ENCODE measurements around the gene KIF5C. TPM values are rescaled to one million over a fixed set of nuclear protein-coding genes. Genes with fewer than 3 reads are reported as not detected.

The KIF5C gene
- total RNA-seq, 1 donor: under 0.01 TPM

DNA sequence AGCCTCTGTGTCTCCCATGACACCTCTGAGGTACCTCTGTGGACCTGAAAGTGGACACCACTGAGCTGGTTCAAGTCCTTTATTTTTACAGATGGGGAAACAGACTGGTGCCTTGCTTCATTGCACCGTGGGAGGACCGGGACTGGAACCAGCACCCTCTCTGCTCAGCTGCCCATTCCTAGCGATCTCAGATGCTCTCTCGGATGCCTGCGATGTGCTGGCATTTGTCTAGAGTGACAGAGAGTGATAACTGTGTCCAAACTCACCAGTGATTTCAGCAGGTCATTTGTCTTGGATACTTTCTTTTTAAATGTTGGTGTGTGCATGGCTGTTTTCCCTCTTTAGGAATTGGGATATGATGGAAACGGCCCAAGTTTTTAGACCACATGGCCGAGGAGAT is 133.4 kb downstream of the KIF5C start:
- no peak for DNase-seq (ENCODE audit: low read depth)
- H3K4me3 ChIP-seq (ENCODE audit: low read depth, low read length): no peak overlapping the region
- TF ChIP-seq, protein P1, sequence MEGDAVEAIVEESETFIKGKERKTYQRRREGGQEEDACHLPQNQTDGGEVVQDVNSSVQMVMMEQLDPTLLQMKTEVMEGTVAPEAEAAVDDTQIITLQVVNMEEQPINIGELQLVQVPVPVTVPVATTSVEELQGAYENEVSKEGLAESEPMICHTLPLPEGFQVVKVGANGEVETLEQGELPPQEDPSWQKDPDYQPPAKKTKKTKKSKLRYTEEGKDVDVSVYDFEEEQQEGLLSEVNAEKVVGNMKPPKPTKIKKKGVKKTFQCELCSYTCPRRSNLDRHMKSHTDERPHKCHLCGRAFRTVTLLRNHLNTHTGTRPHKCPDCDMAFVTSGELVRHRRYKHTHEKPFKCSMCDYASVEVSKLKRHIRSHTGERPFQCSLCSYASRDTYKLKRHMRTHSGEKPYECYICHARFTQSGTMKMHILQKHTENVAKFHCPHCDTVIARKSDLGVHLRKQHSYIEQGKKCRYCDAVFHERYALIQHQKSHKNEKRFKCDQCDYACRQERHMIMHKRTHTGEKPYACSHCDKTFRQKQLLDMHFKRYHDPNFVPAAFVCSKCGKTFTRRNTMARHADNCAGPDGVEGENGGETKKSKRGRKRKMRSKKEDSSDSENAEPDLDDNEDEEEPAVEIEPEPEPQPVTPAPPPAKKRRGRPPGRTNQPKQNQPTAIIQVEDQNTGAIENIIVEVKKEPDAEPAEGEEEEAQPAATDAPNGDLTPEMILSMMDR (IDR thresholded peaks at IDR 0.05; ENCODE audit: insufficient read depth, low read depth, low read length): no peak

DNA sequence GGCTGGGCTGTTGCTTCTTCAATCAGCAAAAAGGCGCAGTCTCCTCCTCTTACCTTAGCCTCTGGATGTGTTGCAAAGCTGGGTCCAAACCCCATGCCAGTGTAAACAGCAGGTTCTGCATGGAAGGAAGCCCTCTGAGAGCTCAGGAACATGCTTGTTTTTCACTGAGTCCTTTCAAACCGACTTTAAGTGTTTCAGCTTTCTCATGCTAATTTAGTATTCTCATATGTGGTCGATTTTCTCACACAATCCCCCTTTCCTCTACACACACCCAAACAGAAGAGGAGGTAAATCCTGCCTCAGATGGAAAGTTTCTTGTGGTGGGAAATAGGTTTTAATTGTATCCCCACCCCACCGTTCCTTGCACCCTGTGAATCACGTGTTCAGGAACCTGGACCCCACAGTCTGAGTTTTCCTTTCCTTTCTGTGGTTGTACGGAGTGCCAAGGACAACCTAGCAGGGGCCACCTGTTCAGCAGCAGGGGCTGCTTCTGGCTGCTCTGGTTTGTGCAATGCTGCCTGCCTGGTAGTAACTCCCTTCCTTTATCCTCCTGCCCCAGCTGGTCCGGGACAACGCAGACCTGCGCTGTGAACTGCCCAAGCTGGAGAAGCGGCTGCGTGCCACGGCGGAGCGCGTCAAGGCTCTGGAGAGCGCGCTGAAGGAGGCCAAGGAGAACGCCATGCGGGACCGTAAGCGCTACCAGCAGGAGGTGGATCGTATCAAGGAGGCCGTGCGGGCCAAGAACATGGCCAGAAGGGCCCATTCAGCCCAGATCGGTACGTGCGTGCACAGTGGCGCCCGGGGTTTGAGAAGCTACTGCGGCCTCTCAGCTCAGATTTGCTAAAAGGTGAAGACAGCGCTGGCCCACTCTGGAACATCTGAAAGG is 134.8 kb downstream of the KIF5C start:
- no peak for DNase-seq (ENCODE audit: low read depth)
- H3K4me3 ChIP-seq (ENCODE audit: low read depth, low read length): no peak overlapping the region
- TF ChIP-seq, protein P1 (IDR thresholded peaks at IDR 0.05; ENCODE audit: insufficient read depth, low read depth, low read length): no peak

DNA sequence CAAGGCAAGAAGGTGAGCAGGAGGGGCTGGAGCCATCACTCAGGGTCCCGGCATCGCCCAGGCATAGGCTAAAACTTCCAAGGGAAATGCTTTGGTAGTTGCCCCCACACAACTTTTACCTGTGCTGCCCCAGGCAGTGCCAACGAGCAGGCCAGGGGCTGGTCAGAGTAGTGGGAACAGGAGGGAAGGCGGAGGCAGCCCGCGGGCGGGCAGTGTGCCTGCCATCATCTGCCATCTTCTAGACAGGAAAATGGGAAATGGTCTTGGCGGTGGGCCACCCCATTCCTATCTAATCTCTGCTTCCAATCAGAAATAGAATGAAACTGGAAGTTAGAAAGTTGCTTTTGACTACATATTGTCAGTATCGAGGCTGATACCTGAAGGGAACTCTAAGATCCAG is 137.5 kb downstream of the KIF5C start:
- no peak for DNase-seq (ENCODE audit: low read depth)
- no peak overlapping the region for H3K4me3 ChIP-seq (ENCODE audit: low read depth, low read length)
- TF ChIP-seq, protein P1 (IDR thresholded peaks at IDR 0.05; ENCODE audit: insufficient read depth, low read depth, low read length): no peak

DNA sequence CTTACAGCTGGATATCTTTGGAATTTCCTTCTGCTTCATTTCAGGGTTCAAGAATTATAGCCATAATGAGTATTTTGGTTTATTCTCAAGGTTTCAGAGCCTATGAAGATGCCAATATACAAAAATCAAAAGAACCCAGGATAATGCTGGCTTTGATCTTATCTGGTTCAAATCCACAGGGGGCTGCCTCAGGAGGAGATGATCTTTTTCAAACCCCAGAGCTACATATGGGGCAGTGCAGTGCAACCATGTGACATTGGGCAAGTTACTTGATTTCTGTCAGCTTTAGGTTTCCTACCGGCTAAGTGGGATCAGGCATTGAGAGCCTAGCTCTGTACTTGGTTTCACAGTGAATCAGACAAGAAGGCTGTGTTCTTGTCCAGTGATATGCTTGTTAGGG is 140.5 kb downstream of the KIF5C start:
- no peak for DNase-seq (ENCODE audit: low read depth)
- TF ChIP-seq, protein P1 (IDR thresholded peaks at IDR 0.05; ENCODE audit: insufficient read depth, low read depth, low read length): no peak
- no peak overlapping the region for H3K4me3 ChIP-seq (ENCODE audit: low read depth, low read length)

DNA sequence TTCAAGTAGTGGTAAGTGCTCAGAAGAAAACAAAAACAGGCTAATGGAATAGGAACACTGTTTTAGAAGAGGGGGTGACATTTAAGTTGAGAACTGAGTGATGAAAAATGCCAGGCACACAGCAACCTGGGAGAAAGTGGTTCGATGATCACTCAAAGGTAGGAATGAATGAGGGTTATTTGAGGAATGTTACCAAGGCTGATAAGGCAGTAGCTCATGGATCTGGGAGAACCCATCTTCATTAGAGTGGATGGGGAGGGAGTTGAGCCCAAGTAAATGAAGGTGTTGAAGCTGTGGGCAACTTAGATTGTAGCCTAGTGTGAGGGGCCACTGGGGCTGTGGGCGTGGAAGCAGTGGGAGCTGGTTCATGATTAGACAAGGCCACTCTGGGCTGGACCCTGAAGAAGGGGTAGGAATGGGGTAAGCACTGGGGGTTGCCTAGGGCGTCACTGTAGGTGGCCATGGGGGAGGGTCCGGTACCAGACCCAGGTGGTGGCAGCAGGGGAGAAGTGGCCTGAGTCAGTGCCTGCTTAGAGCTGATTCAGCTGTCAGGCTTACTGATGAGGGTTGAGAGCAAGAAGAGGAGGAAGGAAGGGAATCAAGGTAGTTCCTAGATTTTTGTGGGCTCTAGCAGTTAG is 141.0 kb downstream of the KIF5C start:
- TF ChIP-seq, protein P1 (IDR thresholded peaks at IDR 0.05; ENCODE audit: insufficient read depth, low read depth, low read length): no peak
- no peak overlapping the region for H3K4me3 ChIP-seq (ENCODE audit: low read depth, low read length)
- no peak for DNase-seq (ENCODE audit: low read depth)

DNA sequence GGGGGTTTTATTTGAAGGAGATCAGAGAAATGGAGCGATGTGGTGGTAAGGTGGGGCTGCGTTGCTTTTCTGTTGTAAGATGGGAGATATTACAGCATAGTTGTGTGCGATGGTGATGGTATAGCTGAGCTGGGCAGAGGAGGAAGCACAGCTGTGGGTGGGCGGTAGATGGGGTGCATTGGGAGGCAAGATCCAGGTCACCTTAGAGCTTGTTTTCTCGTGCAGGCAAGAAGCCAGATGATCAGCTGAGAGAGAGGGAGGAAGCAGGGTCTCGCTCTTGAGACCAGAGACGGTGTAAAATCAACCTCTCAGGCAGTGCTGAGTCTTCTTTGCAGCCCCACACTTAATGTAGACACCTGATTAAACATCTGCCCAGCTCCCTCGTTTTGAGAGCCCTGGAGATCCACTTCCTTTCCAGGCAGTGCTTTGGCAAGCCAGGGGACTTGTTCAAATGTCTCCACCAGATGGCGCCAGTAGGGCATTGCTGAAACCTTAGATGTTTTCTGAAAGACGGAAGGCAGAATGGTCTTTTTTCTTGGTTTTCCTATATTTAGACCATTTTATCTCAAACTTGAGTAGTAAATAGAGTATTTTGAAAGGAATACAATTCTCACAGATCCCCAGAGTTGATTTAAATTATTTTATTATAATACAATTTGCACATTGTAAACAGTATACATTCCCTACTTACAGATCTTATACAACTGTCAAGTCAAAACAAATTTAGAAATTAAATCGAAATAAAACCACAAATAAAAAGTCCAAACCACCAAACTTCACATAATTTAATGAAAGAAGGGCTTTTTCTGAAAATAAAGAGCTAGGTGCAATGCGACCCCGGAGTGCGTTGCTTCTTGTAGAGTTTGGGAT is 142.3 kb downstream of the KIF5C start:
- no peak overlapping the region for H3K4me3 ChIP-seq (ENCODE audit: low read depth, low read length)
- DNase-seq (ENCODE audit: low read depth): peak; percentile 83
- TF ChIP-seq, protein P1 (IDR thresholded peaks at IDR 0.05; ENCODE audit: insufficient read depth, low read depth, low read length): peak; percentile 93
